ENCODE measurements around the gene SHC3.

SHC3 gene

DNA sequence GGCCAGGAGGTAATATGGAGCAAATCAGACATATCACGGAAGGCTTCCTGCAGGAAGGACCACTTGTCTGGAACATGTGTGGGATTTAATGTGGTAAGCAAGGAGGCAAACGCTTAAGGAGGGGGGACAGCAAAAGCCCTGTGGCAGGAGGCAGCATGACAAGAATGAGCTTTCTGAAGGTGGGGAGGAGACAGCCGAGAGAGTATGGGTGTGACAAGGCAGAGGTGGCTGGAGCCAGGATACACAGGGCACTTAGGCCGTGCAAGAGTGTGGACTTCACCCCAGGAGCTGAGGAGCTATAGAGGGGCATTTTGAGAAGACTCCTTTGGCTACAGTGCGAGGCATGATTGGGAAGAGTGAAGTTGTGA is 201.7 kb downstream of the SHC3 start:
- FAIRE-seq = no peak

GRCh38 chr9:88975966-88976889 is 202.4 kb downstream of the SHC3 start:
- no peak for FAIRE-seq

DNA sequence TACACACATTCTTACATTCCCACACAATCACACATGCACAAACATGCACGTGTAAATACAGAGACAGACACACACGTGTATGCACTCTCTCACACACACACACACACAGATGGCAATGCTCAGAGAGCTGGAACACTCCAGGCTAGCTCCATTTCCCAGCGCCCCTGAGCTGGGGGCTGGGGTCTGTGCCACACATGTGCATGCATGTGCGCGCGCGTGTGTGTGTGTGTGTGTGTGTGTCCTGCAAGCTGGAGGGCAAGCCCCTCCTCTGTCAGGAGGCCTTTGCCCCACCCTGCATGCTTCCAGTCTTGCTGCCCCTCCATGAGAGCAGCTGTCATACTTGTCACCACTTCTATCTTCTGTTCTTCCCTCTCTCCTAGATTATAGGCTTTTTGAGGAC is 204.0 kb downstream of the SHC3 start:
- FAIRE-seq = no peak

DNA sequence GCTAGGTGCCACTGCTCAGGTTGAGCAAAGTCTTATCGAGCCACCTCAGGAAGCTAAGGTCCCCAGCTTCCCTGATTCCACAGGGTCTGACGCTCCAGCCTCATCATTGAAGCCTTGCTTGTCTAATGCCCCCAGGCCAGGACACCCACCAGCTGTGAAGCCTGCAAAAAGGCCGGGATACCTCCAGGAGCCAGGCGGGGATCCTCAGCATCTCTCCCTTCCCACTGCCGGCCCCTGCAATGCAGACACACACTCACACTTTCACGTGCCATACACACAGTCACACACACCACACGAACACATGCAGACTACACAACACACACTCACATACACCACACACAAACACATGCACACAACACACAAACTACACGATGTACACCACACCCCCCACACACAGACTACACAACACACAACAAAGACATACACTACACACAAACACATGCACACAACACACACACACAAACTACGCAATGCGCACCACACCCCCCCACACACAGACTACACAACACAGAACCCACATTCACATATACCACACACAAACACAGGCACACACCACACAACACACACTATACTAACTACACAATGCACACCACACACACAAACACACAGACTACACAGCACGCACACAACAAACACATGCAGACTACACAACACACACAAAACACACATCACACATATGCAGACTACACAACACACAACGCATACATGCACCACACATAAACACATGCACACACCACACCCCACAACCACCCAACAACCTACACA is 205.2 kb downstream of the SHC3 start:
- FAIRE-seq = no peak

DNA sequence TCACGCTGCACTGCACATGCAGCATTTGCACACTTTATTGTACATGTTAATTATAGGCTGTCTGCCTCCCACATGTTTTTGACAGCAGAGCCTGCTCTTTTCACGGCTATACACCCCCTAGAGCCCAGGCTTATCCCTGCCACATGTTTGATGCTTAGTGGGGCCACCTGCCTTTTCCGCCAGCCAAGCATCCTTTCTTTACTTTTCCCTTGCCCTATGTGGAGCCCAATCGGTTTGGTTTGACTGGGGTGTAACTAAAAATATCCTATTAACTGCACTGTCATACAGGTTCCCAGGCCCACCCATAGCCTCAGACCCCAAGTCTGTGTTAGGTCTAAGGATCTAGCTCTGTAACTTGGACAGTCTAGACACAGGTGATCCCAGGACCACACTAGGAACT is 206.2 kb downstream of the SHC3 start:
- no peak for FAIRE-seq

DNA sequence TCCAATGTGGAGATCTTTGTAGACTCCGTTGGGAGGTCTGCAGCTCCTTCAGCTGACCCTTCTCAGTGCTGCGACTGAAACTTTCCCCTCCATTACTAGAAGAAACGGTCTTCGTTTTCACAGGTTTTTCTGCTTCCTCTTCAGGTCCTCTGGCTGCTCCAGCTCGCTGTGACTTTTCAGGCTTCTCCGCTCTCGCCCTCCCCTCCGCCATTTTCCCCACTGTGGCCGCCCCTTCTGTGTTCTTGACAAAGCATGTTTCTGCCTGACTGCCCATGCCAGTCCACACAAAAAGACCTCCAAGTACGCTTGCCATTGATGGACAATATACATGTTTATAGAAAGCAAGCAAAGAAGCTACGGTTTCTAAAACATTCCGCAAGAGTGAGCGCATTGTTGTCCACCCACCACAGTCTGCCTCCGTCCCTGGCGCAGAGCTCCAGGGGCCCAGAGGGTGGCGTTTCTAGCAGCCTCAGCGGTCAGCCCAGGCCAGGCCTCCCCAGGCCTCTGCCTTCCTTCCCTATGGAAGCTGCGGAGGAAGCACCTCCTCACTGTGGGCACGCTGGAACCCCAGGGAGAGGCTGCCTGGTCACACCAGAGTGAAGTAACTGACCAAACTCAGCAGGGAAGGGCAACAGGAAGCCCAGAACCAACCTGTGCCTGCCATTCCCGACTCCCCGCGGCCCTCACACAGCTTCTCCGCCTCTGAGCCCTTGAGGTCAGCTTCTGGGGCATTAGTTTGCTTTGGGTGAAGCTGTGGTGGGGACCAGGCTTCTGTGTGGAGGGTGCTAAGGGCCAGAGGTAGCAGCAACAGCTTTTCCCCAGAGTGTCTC is 207.3 kb downstream of the SHC3 start:
- FAIRE-seq = no peak

DNA sequence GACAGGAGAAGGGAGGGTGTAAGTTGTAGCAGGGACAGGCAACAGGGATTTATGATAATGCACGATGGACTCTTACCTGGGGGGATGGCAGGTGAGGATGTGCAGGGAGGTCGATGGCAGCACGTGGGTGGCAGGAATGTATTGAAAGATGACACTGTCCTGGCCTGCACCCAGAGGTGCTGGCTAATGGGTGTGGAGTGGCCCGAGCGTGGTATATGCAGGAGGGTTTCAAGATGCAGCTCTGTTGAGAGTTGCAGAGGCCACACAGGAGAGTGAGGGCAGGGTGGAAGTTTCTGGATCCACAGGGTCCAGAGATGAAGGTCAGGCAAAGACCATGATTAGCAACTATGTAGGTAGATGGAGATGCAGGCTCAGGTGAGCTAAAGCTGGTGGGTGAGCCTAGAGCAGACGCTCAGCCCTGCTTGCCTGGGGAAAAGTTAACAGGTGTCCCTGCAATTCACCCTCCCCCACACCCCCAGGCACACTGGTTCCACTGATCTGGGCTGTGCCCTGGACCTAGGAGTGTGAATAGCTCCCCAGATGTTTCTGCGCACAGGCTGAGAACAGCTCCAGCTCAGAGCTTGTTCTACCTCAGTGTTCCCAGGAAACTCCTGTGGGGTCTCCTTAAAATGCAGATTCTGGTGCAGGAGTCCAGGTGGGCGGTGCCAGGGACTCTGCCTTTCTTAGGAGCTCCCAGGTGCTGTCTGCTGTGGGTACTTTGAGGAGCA is 208.8 kb downstream of the SHC3 start:
- FAIRE-seq = no peak

GRCh38 chr9:88968799-88969198 is 209.8 kb downstream of the SHC3 start:
- no peak for FAIRE-seq

DNA sequence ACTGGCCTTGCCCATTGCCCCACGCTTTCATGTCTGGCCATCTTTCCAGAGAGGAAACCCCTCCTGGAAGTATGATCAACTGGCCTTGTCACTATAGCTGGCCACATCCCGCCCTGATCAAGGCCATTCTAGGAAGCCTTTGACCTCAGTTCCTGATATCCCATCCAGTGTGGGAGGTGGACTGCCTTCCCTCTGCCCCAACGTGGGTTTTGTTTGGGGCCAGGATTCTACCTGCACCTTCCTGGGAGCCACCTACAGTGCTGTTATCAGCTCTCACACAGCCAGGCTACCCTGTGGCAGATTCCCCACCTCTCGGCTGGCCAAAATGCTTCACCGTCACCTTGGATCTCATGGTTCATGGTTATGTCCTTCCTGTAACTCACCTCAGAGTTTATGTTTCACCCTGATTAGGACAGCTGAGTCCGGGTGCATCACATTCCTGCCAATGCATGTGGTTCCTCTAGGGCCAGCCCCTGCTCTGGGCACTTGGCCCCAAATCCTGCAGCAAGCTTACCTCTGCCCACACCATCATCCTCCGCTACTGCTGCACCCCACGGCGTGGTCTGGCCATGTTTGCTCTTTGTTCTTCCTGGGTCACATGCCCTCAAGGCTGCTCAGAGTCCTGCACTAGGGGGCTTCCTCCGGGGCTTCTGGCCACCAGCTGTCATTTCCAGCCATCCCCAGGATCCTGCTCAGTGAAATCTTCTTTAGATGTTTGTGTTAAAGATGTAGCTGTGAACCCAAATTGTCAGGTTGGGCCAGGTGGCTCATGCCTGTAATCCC is 211.5 kb downstream of the SHC3 start:
- no peak for FAIRE-seq

- FAIRE-seq = no peak
Measured at GRCh38 chr9:88965473-88965872, 213.1 kb downstream of the SHC3 start.

DNA sequence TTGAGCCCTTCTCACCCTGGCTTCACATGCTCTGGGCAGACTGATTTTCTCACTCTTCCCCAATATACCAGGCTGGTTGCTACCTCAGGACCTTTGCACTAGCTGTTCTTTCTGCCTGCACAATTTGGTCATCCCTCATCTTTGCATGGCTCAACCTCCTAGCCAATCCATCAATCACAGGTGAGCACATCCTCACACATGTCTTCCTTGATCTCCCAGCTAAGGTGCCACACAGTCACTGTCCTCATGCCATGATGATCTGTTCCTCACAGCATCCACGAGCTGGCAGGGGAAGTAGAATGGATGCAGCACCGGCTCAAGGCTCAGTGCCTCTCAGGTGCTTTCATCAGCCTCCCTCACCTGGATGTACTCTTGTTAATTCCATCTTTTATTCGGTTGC is 218.0 kb downstream of the SHC3 start:
- FAIRE-seq = no peak

GRCh38 chr9:88959727-88960469 is 218.7 kb downstream of the SHC3 start:
- no peak for FAIRE-seq

GRCh38 chr9:88957526-88957925 is 221.1 kb downstream of the SHC3 start:
- FAIRE-seq = no peak
